ENCODE data around the gene KCNC3. TPM values are rescaled to one million over a fixed set of nuclear protein-coding genes. Genes with fewer than 3 reads are reported as not detected.

KCNC3 gene
- total RNA-seq, 2 experiments from 2014 or later = 7.4 to 23.4 TPM

DNA sequence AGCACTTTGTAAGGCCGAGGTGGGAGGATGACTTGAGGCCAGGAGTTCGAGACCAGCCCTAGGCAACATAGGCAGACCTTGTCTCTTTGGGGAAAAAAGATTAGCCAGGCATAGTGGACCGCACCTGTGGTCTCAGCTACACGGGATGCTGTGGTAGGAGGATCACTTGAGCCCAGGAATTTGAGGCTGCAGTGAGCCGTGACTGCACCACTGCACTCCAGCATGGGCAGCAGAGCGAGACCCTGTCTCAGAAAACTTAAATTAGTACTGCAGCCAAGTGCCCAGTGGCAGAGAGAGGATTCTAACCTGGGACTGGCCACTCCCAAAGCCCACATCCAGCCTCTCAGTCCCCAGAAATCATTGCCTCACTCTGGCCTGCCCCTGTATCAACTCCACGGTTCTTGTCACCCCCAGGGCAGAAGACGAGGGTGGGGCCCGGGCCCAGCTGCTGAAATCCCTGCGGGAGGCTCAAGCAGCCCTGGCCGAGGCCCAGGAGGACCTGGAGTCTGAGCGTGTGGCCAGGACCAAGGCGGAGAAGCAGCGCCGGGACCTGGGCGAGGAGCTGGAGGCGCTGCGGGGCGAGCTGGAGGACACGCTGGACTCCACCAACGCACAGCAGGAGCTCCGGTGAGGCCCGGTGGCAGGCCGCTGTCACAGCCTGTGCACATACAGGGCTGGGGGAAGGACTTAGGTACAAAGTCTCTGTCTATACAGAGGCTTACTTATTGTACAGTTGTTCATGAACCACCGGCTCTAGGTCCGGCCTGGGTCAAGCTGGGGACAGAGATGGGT lies 53.4 kb downstream of the KCNC3 start:
- no peaks in the 10 kb centered on the region for H4K20me1 ChIP-seq (ENCODE audit: insufficient read depth, low read length)
- no peak overlapping the region for H3K4me3 ChIP-seq (ENCODE audit: low read depth, low read length, poor library complexity, severe bottlenecking)
- ChIA-PET CTCF (ENCODE audit: unreplicated experiment) (no interaction called here), POLR2A (no interaction called here)
- H3K4me1 ChIP-seq (ENCODE audit: insufficient read depth, low read length, poor library complexity, severe bottlenecking) = peaks cover 7% of the 10 kb centered on the region
- H3K9me2 ChIP-seq (ENCODE audit: insufficient read depth, low read length) = no peaks in the 10 kb centered on the region
- BruUV-seq (replicated peaks) = no TSS peak
- no peaks in the 10 kb centered on the region for H3K9me3 ChIP-seq (ENCODE audit: low read length)
- TF ChIP-seq, protein P1, sequence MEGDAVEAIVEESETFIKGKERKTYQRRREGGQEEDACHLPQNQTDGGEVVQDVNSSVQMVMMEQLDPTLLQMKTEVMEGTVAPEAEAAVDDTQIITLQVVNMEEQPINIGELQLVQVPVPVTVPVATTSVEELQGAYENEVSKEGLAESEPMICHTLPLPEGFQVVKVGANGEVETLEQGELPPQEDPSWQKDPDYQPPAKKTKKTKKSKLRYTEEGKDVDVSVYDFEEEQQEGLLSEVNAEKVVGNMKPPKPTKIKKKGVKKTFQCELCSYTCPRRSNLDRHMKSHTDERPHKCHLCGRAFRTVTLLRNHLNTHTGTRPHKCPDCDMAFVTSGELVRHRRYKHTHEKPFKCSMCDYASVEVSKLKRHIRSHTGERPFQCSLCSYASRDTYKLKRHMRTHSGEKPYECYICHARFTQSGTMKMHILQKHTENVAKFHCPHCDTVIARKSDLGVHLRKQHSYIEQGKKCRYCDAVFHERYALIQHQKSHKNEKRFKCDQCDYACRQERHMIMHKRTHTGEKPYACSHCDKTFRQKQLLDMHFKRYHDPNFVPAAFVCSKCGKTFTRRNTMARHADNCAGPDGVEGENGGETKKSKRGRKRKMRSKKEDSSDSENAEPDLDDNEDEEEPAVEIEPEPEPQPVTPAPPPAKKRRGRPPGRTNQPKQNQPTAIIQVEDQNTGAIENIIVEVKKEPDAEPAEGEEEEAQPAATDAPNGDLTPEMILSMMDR (conservative IDR thresholded peaks at IDR 0.05; ENCODE audit: low read length) = no peak
- TF ChIP-seq EZH2phosphoT487 (IDR thresholded peaks at IDR 0.05; ENCODE audit: borderline replicate concordance, low read depth, low read length) = no peak
- H3K36me3 ChIP-seq (ENCODE audit: insufficient read depth, low read length) = no peaks in the 10 kb centered on the region
- no peak overlapping the region for H3K27ac ChIP-seq (ENCODE audit: low read depth, low read length, poor library complexity, severe bottlenecking)
- H3K79me2 ChIP-seq (ENCODE audit: insufficient read depth, low read depth, low read length) = no peaks in the 10 kb centered on the region
- no peak overlapping the region for H2AFZ ChIP-seq (ENCODE audit: low read length)
- H3K4me2 ChIP-seq (ENCODE audit: low read length) = no peak overlapping the region
- intact Hi-C loops (cut with micrococcal nuclease; ENCODE audit: unreplicated experiment) = no loop called here
- DNase-seq (ENCODE audit: low spot score) = no peak

DNA sequence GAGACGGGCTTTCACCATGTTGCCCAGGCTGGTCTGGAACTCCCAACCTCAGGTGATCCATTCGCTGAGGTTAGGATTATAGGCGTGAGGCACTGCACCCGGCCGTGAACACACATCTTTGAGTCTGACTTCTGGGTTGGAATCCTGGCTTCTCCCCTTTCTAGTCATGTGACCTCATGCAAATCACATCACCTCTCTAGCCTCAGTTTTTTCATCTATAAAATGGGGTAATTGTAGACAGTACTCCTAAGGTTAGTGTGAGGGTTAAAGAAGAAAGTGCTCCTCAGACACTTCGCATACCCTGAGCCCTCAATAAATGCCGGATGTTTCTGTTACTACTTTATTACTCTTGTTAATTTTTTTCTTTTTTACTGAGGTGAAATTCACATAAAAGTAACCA lies 55.4 kb downstream of the KCNC3 start:
- Histone ChIP-seq H3K4me3 (ENCODE audit: low read depth, low read length, poor library complexity, severe bottlenecking) (no peak overlapping the region), H3K27ac (ENCODE audit: low read depth, low read length, poor library complexity, severe bottlenecking) (no peak overlapping the region), H3K4me2 (ENCODE audit: low read length) (no peak overlapping the region), H4K20me1 (ENCODE audit: insufficient read depth, low read length) (no peaks in the 10 kb centered on the region), H2AFZ (ENCODE audit: low read length) (no peak overlapping the region), H3K36me3 (ENCODE audit: insufficient read depth, low read length) (no peaks in the 10 kb centered on the region), H3K9me2 (ENCODE audit: insufficient read depth, low read length) (no peaks in the 10 kb centered on the region), H3K9me3 (ENCODE audit: low read length) (no peaks in the 10 kb centered on the region), H3K4me1 (ENCODE audit: insufficient read depth, low read length, poor library complexity, severe bottlenecking) (peaks cover 7% of the 10 kb centered on the region), H3K79me2 (ENCODE audit: insufficient read depth, low read depth, low read length) (no peaks in the 10 kb centered on the region)
- BruUV-seq (replicated peaks) = no TSS peak
- TF ChIP-seq EZH2phosphoT487 (IDR thresholded peaks at IDR 0.05; ENCODE audit: borderline replicate concordance, low read depth, low read length) = no peak
- TF ChIP-seq, protein P1 (conservative IDR thresholded peaks at IDR 0.05; ENCODE audit: low read length) = no peak
- ChIA-PET CTCF (ENCODE audit: unreplicated experiment) (no interaction called here), POLR2A (interaction anchor here (0.6 kb wide), 1 partner anchor 81 kb away, joined by 3 read pairs; no protein-coding TSS in a partner anchor)
- intact Hi-C loops (cut with micrococcal nuclease; ENCODE audit: unreplicated experiment) = no loop called here
- no peak for DNase-seq (ENCODE audit: low spot score)

DNA sequence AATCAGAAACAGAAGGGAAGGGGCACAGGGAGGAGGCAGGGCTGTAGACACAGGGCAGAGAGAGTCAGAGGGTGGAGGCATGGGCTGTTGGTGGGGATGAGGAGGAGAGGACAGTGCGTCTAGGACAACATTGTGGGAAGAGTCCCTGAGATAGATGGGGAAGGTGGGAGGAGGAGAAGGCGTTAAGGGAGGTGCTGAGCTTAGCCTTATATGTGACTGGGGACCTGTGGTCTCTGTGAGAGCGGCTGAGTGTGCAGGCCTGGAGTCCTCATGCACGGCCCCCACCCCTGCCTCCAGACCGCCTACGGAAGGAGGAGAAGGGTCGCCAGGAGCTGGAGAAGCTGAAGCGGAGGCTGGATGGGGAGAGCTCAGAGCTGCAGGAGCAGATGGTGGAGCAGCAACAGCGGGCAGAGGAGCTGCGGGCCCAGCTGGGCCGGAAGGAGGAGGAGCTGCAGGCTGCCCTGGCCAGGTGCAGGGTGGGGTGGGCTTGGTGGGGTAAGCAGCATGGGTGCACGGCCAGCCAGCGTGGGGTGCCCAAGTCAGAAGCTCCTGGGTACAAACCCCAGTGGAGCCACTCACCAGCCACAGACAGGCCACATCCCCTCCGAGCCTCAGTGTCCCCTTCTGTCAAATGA lies 56.8 kb downstream of the KCNC3 start:
- Histone ChIP-seq H3K9me2 (ENCODE audit: insufficient read depth, low read length) (no peaks in the 10 kb centered on the region), H3K27ac (ENCODE audit: low read depth, low read length, poor library complexity, severe bottlenecking) (no peak overlapping the region), H3K9me3 (ENCODE audit: low read length) (no peaks in the 10 kb centered on the region), H2AFZ (ENCODE audit: low read length) (no peak overlapping the region), H3K4me2 (ENCODE audit: low read length) (no peak overlapping the region), H4K20me1 (ENCODE audit: insufficient read depth, low read length) (no peaks in the 10 kb centered on the region), H3K36me3 (ENCODE audit: insufficient read depth, low read length) (no peaks in the 10 kb centered on the region), H3K4me3 (ENCODE audit: low read depth, low read length, poor library complexity, severe bottlenecking) (no peak overlapping the region), H3K79me2 (ENCODE audit: insufficient read depth, low read depth, low read length) (no peaks in the 10 kb centered on the region), H3K4me1 (ENCODE audit: insufficient read depth, low read length, poor library complexity, severe bottlenecking) (peaks cover 7% of the 10 kb centered on the region)
- DNase-seq (ENCODE audit: low spot score) = peak; percentile 28
- BruUV-seq (replicated peaks) = no TSS peak
- CTCF ChIA-PET (ENCODE audit: unreplicated experiment) = no interaction called here
- POLR2A ChIA-PET = no interaction called here
- TF ChIP-seq, protein P1 (conservative IDR thresholded peaks at IDR 0.05; ENCODE audit: low read length) = no peak
- TF ChIP-seq EZH2phosphoT487 (IDR thresholded peaks at IDR 0.05; ENCODE audit: borderline replicate concordance, low read depth, low read length) = no peak
- intact Hi-C loops (cut with micrococcal nuclease; ENCODE audit: unreplicated experiment) = no loop called here
